ENCODE data around the gene NTM.

DNA sequence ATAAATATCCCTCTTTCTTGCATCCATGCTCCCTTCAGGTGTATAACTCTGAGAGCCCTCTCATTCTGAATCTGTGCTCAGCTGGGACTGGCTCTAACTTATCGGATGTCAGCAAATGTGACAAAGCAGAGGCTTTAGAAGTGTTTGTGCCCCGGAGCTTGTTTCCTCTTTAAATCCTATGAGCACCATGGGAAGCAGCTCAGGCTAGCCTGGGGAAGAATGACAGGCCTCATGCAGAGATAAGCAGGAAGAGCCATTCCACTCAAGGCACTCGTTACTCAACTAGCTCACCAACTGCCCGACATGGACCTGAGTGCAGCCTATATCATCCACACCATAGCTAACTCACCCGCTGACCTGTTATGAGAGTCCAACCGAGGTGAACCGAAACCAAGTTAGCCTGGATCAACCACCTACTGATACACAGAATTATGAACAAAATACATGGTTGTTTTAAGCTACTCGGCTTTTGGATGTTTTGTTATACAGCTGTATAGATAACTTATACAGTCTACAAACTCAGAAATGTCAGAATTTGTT is 990.7 kb downstream of the NTM start:
- no peak for TF ChIP-seq POLR2A (IDR thresholded peaks at IDR 0.05)
- TF ChIP-seq, protein P1, sequence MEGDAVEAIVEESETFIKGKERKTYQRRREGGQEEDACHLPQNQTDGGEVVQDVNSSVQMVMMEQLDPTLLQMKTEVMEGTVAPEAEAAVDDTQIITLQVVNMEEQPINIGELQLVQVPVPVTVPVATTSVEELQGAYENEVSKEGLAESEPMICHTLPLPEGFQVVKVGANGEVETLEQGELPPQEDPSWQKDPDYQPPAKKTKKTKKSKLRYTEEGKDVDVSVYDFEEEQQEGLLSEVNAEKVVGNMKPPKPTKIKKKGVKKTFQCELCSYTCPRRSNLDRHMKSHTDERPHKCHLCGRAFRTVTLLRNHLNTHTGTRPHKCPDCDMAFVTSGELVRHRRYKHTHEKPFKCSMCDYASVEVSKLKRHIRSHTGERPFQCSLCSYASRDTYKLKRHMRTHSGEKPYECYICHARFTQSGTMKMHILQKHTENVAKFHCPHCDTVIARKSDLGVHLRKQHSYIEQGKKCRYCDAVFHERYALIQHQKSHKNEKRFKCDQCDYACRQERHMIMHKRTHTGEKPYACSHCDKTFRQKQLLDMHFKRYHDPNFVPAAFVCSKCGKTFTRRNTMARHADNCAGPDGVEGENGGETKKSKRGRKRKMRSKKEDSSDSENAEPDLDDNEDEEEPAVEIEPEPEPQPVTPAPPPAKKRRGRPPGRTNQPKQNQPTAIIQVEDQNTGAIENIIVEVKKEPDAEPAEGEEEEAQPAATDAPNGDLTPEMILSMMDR (IDR thresholded peaks at IDR 0.05): no peak

All from adrenal gland (tissue), 5 donors.